K562 (cell line): ENCODE measurements around the gene ADAM19. TPM values are rescaled to one million over a fixed set of nuclear protein-coding genes. Genes with fewer than 3 reads are reported as not detected.

Experiments
- MIER1 ChIP-seq: fragments of 450-650 bp; IDR thresholded peaks from 2 replicates; pipeline ENCODE4 v1.6.1; 2016; ENCODE audit warnings: antibody characterized with exemption, mild to moderate bottlenecking, low read depth
- ZNF133 ChIP-seq: fragments of 250-450 bp; sonication (Bioruptor Pico); IDR thresholded peaks from 2 replicates; pipeline ENCODE4 v1.4.0; 2020; ENCODE audit warnings: mild to moderate bottlenecking
- polyA plus RNA-seq, 8 experiments: library from polyadenylated mRNA; depleted of rRNA in 4 of 8; stranded (reverse) in 5 of 8; unstranded in 3 of 8; fragments of >200 nt; fragmentation: Nextera tagmentation in 2 of 8; fragmentation: Illumina TruSeq in 1 of 8; extraction: Ambion mirVana in 2 of 8; extraction: Trizol in 1 of 8; gene quantifications; 2 replicates each; pipeline versions ENCODE4 v1.2.1 to v1.2.3, GENCODE V29; 2011 to 2014; ENCODE audit warnings: inconsistent platforms in 1 of 8, missing spikeins in 1 of 8
- total RNA-seq, 7 experiments: library from RNA; depleted of rRNA in 6 of 7; stranded (reverse); fragments of >200 nt in 6 of 7; fragmentation: Illumina TruSeq in 2 of 7; extraction: Trizol in 2 of 7; gene quantifications; 2 replicates each; pipeline versions ENCODE4 v1.2.1 to v1.2.3, GENCODE V29; 2011 to 2021; ENCODE audit warnings: low replicate concordance in 1 of 7
- TF ChIP-seq, protein P1 (sequence below), 2 experiments: fragments of 450-650 bp; formaldehyde crosslinking in 1 of 2; IDR thresholded peaks; 2 replicates each; pipeline versions ENCODE4 v1.4.0 to v1.6.1; 2014 to 2020; ENCODE audit warnings: mild to moderate bottlenecking in 2 of 2, borderline replicate concordance in 1 of 2, low read depth in 1 of 2
- TF ChIP-seq, protein P2 (sequence below): fragments of 450-650 bp; conservative IDR thresholded peaks from 2 replicates; pipeline ENCODE4 v1.6.1; 2016; ENCODE audit warnings: missing genetic modification characterization, low read depth, mild to moderate bottlenecking, missing compliant biosample characterization, moderate library complexity

Gene ADAM19
- total and polyA plus RNA-seq, 9 of the 15 experiments (the other 6 are each of a cell fraction or from before 2014, with no cell fraction given), result 0.11 to 1.1 (median 0.43) TPM

DNA sequence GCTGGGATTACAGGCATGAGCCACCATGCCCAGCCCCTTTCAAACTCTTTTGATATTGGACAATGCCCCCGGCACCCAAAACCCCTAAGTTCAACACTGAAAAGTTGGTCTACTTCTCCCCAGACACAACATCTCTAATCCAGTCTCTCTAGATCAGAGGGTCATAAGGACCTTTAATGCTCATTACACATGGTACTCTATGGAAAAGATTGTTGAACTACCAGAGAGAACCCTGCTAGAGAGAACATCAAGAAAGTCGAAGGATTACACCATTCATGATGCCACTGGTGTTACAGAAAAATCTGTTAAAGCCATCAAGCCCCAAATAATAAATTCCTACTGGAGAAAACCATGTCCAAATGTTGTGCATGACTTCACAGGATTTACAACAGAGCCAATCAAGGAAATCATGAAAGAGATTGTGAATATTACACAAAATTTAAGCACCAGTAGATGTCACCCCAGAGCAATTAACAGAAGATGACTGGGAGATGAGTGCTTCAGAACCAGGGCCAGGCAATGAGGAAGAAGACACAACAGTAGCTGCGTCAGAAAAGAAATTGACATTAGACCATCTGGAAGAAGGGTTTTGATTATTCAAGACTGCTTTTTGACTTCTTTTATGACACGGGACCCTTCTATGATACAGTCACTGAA, 143.9 kb downstream of the ADAM19 start (continued):
- TF ChIP-seq, protein P1, sequence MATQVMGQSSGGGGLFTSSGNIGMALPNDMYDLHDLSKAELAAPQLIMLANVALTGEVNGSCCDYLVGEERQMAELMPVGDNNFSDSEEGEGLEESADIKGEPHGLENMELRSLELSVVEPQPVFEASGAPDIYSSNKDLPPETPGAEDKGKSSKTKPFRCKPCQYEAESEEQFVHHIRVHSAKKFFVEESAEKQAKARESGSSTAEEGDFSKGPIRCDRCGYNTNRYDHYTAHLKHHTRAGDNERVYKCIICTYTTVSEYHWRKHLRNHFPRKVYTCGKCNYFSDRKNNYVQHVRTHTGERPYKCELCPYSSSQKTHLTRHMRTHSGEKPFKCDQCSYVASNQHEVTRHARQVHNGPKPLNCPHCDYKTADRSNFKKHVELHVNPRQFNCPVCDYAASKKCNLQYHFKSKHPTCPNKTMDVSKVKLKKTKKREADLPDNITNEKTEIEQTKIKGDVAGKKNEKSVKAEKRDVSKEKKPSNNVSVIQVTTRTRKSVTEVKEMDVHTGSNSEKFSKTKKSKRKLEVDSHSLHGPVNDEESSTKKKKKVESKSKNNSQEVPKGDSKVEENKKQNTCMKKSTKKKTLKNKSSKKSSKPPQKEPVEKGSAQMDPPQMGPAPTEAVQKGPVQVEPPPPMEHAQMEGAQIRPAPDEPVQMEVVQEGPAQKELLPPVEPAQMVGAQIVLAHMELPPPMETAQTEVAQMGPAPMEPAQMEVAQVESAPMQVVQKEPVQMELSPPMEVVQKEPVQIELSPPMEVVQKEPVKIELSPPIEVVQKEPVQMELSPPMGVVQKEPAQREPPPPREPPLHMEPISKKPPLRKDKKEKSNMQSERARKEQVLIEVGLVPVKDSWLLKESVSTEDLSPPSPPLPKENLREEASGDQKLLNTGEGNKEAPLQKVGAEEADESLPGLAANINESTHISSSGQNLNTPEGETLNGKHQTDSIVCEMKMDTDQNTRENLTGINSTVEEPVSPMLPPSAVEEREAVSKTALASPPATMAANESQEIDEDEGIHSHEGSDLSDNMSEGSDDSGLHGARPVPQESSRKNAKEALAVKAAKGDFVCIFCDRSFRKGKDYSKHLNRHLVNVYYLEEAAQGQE (IDR thresholded peaks at IDR 0.05; ENCODE audit: borderline replicate concordance), result peak; percentile 81
- TF ChIP-seq, protein P1 (CRISPR knock-in tag; IDR thresholded peaks at IDR 0.05; ENCODE audit: low read depth), result no peak
- TF ChIP-seq ZNF133 (CRISPR knock-in tag) (no peak), MIER1 (no peak)
- TF ChIP-seq, protein P2, sequence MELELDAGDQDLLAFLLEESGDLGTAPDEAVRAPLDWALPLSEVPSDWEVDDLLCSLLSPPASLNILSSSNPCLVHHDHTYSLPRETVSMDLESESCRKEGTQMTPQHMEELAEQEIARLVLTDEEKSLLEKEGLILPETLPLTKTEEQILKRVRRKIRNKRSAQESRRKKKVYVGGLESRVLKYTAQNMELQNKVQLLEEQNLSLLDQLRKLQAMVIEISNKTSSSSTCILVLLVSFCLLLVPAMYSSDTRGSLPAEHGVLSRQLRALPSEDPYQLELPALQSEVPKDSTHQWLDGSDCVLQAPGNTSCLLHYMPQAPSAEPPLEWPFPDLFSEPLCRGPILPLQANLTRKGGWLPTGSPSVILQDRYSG (tag), result no peak
